A549 (cell line): ENCODE results near the gene DPAGT1. TPM values are rescaled to one million over a fixed set of nuclear protein-coding genes. Genes with fewer than 3 reads are reported as not detected.

ENCODE experiments used
- ATAC-seq, 2 experiments: fragments of 200-7000 bp in 1 of 2; fragments of >200 bp in 1 of 2; cut with Nextera tagmentation in 1 of 2; cut with Tn5 transposase in 1 of 2; 3 replicates each; pipeline versions ENCODE4 v1.8.0 to v1.9.1; 2018 to 2020; ENCODE audit warnings: mild to moderate bottlenecking in 1 of 2, moderate library complexity in 1 of 2
- CTCF ChIA-PET: fragments of 300-600 bp; sonication (Branson Sonifier 250); formaldehyde crosslinking; extraction: SDS; loops from one replicate; lab custom pipeline; 2021; ENCODE audit warnings: antibody characterized with exemption, inconsistent platforms; lab: Yijun Ruan, JAX
- POLR2A ChIA-PET: fragments of 350-600 bp; formaldehyde crosslinking; extraction: SDS; loops from one replicate; lab custom pipeline; 2021; ENCODE audit warnings: antibody characterized with exemption, inconsistent platforms; lab: Yijun Ruan, JAX
- DNase-seq, 2 experiments: peaks; one replicate each; pipeline versions ENCODE4 v3.0.0 to v3.0.0-alpha.2; 2011 to 2016; ENCODE audit warnings: low read depth in 1 of 2, low spot score in 1 of 2
- FAIRE-seq: peaks from 2 replicates; lab custom pipeline; 2011; peaks lifted over from hg19 to GRCh38; lab: Jason Lieb, UNC
- H3K27ac ChIP-seq, 2 experiments: fragments of >200 bp; sonication (Bioruptor Twin); formaldehyde crosslinking; 3 replicates each; pipeline ENCODE4 v1.5.1; 2016 to 2017
- H3K4me1 ChIP-seq: fragments of >200 bp; sonication (Bioruptor Twin); formaldehyde crosslinking; 3 replicates; pipeline ENCODE4 v1.6.1; 2016
- H3K4me2 ChIP-seq: fragments of >200 bp; sonication (Bioruptor Twin); formaldehyde crosslinking; 3 replicates; pipeline ENCODE4 v1.6.1; 2016
- H3K4me3 ChIP-seq: fragments of >200 bp; sonication (Bioruptor Twin); formaldehyde crosslinking; 3 replicates; pipeline ENCODE4 v1.5.1; 2016
- H3K9me3 ChIP-seq: fragments of >200 bp; sonication (Bioruptor Twin); formaldehyde crosslinking; 3 replicates; pipeline ENCODE4 v1.6.1; 2016
- ATOH8 ChIP-seq: fragments of 250-450 bp; sonication (Bioruptor Pico); IDR thresholded peaks from 2 replicates; pipeline ENCODE4 v1.5.0; 2020; ENCODE audit warnings: low read depth, mild to moderate bottlenecking, moderate library complexity
- BHLHE40 ChIP-seq: IDR thresholded peaks from 2 replicates; pipeline ENCODE4 v1.6.1; 2012; ENCODE audit warnings: low read depth, low read length, inconsistent platforms
- CEBPB ChIP-seq, 2 experiments: fragments of >200 bp in 1 of 2; sonication (Bioruptor Twin) in 1 of 2; formaldehyde crosslinking in 1 of 2; IDR thresholded peaks; 2 replicates each; pipeline ENCODE4 v1.6.1; 2012 to 2016
- CHD2 ChIP-seq: fragments of 150-350 bp; IDR thresholded peaks from 2 replicates; pipeline ENCODE4 v1.6.1; 2014; ENCODE audit warnings: low read length; ENCODE audit not compliant: partially characterized antibody
- CHD4 ChIP-seq: fragments of 200-600 bp; sonication (generic); IDR thresholded peaks from 2 replicates; pipeline ENCODE4 v1.6.1; 2016; ENCODE audit warnings: antibody characterized with exemption, mild to moderate bottlenecking, borderline replicate concordance
- CTCF ChIP-seq: fragments of >200 bp; sonication (Bioruptor Twin); formaldehyde crosslinking; IDR thresholded peaks from 3 replicates; pipeline ENCODE4 v1.5.1; 2016
- E2F6 ChIP-seq: IDR thresholded peaks from 2 replicates; pipeline ENCODE4 v1.6.1; 2012; ENCODE audit warnings: low read depth, borderline replicate concordance
- EHF ChIP-seq: fragments of 250-450 bp; sonication (Bioruptor Pico); IDR thresholded peaks from 2 replicates; pipeline ENCODE4 v1.5.0; 2020; ENCODE audit warnings: mild to moderate bottlenecking
- ELK1 ChIP-seq: fragments of 150-350 bp; IDR thresholded peaks from 2 replicates; pipeline ENCODE4 v1.6.1; 2014; ENCODE audit warnings: low read depth, mild to moderate bottlenecking, low read length
- EP300 ChIP-seq, 2 experiments: fragments of >200 bp; sonication (Bioruptor Twin); formaldehyde crosslinking; IDR thresholded peaks; 2 replicates in 1 of 2; 3 replicates in 1 of 2; pipeline ENCODE4 v1.6.1; 2016 to 2017
- HEYL ChIP-seq: fragments of 250-450 bp; sonication (Bioruptor Pico); IDR thresholded peaks from 2 replicates; pipeline ENCODE4 v1.8.0; 2021; ENCODE audit warnings: mild to moderate bottlenecking, moderate library complexity
- KDM1A ChIP-seq: fragments of 200-600 bp; sonication (generic); IDR thresholded peaks from 2 replicates; pipeline ENCODE4 v1.6.1; 2016; ENCODE audit warnings: low read depth, mild to moderate bottlenecking
- KDM5A ChIP-seq: fragments of 200-600 bp; sonication (generic); IDR thresholded peaks from 2 replicates; pipeline ENCODE4 v1.6.1; 2016; ENCODE audit warnings: antibody characterized with exemption, mild to moderate bottlenecking
- MAZ ChIP-seq: fragments of 150-350 bp; IDR thresholded peaks from 2 replicates; pipeline ENCODE4 v1.6.1; 2014; ENCODE audit warnings: antibody characterized with exemption, low read depth, low read length, borderline replicate concordance
- NFE2L2 ChIP-seq: fragments of 150-350 bp; conservative IDR thresholded peaks from 2 replicates; pipeline ENCODE4 v1.6.1; 2014; ENCODE audit warnings: low read length
- NR3C1 ChIP-seq: fragments of >200 bp; sonication (Bioruptor Twin); formaldehyde crosslinking; IDR thresholded peaks from 3 replicates; pipeline ENCODE4 v1.6.1; 2017
- PBX3 ChIP-seq: IDR thresholded peaks from 2 replicates; pipeline ENCODE4 v1.6.1; 2012
- POLR2A ChIP-seq: IDR thresholded peaks from 2 replicates; pipeline ENCODE4 v1.6.1; 2012; ENCODE audit warnings: mild to moderate bottlenecking, low read length
- RAD21 ChIP-seq, 2 experiments: fragments of >200 bp in 1 of 2; sonication (Bioruptor Twin) in 1 of 2; formaldehyde crosslinking in 1 of 2; IDR thresholded peaks in 1 of 2; conservative IDR thresholded peaks in 1 of 2; 2 replicates in 1 of 2; 3 replicates in 1 of 2; pipeline ENCODE4 v1.6.1; 2012 to 2018; ENCODE audit warnings: inconsistent platforms in 1 of 2
- RARB ChIP-seq: fragments of 250-450 bp; sonication (Bioruptor Pico); IDR thresholded peaks from 2 replicates; pipeline ENCODE4 v1.8.0; 2021; ENCODE audit warnings: mild to moderate bottlenecking, moderate library complexity
- RNF2 ChIP-seq: fragments of 200-600 bp; sonication (generic); IDR thresholded peaks from 2 replicates; pipeline ENCODE4 v1.6.1; 2016; ENCODE audit warnings: low read depth, mild to moderate bottlenecking, antibody characterized with exemption, moderate library complexity, borderline replicate concordance
- TFCP2L1 ChIP-seq: fragments of 250-450 bp; sonication (Bioruptor Pico); IDR thresholded peaks from 2 replicates; pipeline ENCODE4 v1.5.0; 2021; ENCODE audit warnings: mild to moderate bottlenecking
- TP53 ChIP-seq: fragments of 250-450 bp; sonication (Bioruptor Pico); IDR thresholded peaks from 2 replicates; pipeline ENCODE4 v1.5.0; 2021; ENCODE audit warnings: mild to moderate bottlenecking, moderate library complexity
- ZC3H11A ChIP-seq: fragments of 450-650 bp; IDR thresholded peaks from 2 replicates; pipeline ENCODE4 v1.6.1; 2014; ENCODE audit warnings: antibody characterized with exemption, mild to moderate bottlenecking
- ZNF302 ChIP-seq: fragments of 250-450 bp; sonication (Bioruptor Pico); IDR thresholded peaks from 2 replicates; pipeline ENCODE4 v1.9.0; 2021; ENCODE audit warnings: inconsistent platforms, mild to moderate bottlenecking, moderate library complexity
- WGBS: methylation state at CpG from one replicate; pipeline ENCODE4 v1.1.6; 2017; ENCODE audit errors: missing lambda C conversion rate; 5-methylcytosine and 5-hydroxymethylcytosine counted together
- polyA plus RNA-seq, 4 experiments: library from polyadenylated mRNA; depleted of rRNA in 3 of 4; stranded (reverse); fragments of >200 nt; fragmentation: RNase III in 1 of 4; extraction: RNeasy Plus Mini Kit Qiagen cat#74134 plus additional on column Dnase treatment in 1 of 4; gene quantifications; 2 replicates in 3 of 4; 3 replicates in 1 of 4; pipeline ENCODE4 v1.2.3, GENCODE V29; 2011 to 2017

DPAGT1 gene
- polyA plus RNA-seq, 2 of the 4 experiments (the other 2 are of a cell fraction): 43.7 to 81.4 TPM

- DNase-seq (no peak), ATAC-seq (no peak), FAIRE-seq (no peak)
- Histone ChIP-seq H3K4me3 (no peak overlapping the region), H3K27ac (no peak overlapping the region), H3K4me1 (no peaks in the 10 kb centered on the region), H3K4me2 (no peak overlapping the region), H3K9me3 (no peaks in the 10 kb centered on the region)
- POLR2A ChIA-PET: no interaction called here
- CTCF ChIA-PET: interaction anchor here (1.1 kb wide), 1 partner anchor 12 kb away, joined by 3 read pairs; no protein-coding TSS in a partner anchor
- TF ChIP-seq EHF (CRISPR knock-in tag) (no peak), KDM1A (no peak), NR3C1 (no peak), MAZ (no peak), ZNF302 (CRISPR knock-in tag) (no peak), BHLHE40 (no peak), RAD21 (conservative IDR thresholded peaks at IDR 0.05 in 1 of 2, IDR thresholded peaks at IDR 0.05 in 1 of 2) (no peak)
- WGBS: 100% methylated on average over 3 of the region's 3 CpGs
Observed at GRCh38 chr11:119130662-119131061, 29.0 kb upstream of the DPAGT1 start.

GRCh38 chr11:119126675-119127268, 25.1 kb upstream of the DPAGT1 start:
- POLR2A ChIA-PET: no interaction called here
- TF ChIP-seq CEBPB (IDR thresholded peaks at IDR 0.05) (no peak), TFCP2L1 (no peak), RARB (CRISPR knock-in tag) (no peak), CHD4 (no peak), HEYL (CRISPR knock-in tag) (no peak), KDM5A (no peak), KDM1A (no peak)
- TF ChIP-seq, all 56 proteins: peak for 0
- Histone ChIP-seq H3K4me3 (no peak overlapping the region), H3K4me1 (peaks cover 5% of the 10 kb centered on the region; the same call in 1 of the 3 replicates), H3K9me3 (no peaks in the 10 kb centered on the region), H3K27ac (no peak overlapping the region), H3K4me2 (no peak overlapping the region)
- CTCF ChIA-PET: interaction anchor here (0.6 to 1.1 kb wide), 3 partner anchors 8 to 71 kb away, joined by 3 to 7 read pairs (median 3); no protein-coding TSS in a partner anchor
- 76% methylated on average over 5 of the region's 5 CpGs for WGBS
- FAIRE-seq (no peak), ATAC-seq (no peak), DNase-seq (no peak)

- FAIRE-seq (no peak), DNase-seq (no peak), ATAC-seq (no peak)
- Histone ChIP-seq H3K4me2 (no peak overlapping the region), H3K4me1 (peaks cover 5% of the 10 kb centered on the region; the same call in 1 of the 3 replicates), H3K27ac (no peak overlapping the region), H3K9me3 (no peaks in the 10 kb centered on the region), H3K4me3 (no peak overlapping the region)
- TF ChIP-seq E2F6 (no peak), CTCF (no peak), NFE2L2 (no peak), HEYL (CRISPR knock-in tag) (no peak), CHD2 (no peak), EHF (CRISPR knock-in tag) (no peak), ZNF302 (CRISPR knock-in tag) (no peak), ZC3H11A (no peak), NR3C1 (no peak), ELK1 (no peak), EP300 (IDR thresholded peaks at IDR 0.05) (no peak), PBX3 (no peak), RAD21 (conservative IDR thresholded peaks at IDR 0.05 in 1 of 2, IDR thresholded peaks at IDR 0.05 in 1 of 2) (no peak), RNF2 (no peak), POLR2A (no peak), ATOH8 (CRISPR knock-in tag) (no peak), TP53 (no peak)
- WGBS: 87% methylated on average over 6 of the region's 6 CpGs
- POLR2A ChIA-PET: no interaction called here
- CTCF ChIA-PET: interaction anchor here (0.9 to 1.0 kb wide), 2 partner anchors 9 to 14 kb away, joined by 3 read pairs; no protein-coding TSS in a partner anchor
Observed at GRCh38 chr11:119125821-119126220, 24.2 kb upstream of the DPAGT1 start.
